Measurements from ENCODE around the gene LMLN.

DNA sequence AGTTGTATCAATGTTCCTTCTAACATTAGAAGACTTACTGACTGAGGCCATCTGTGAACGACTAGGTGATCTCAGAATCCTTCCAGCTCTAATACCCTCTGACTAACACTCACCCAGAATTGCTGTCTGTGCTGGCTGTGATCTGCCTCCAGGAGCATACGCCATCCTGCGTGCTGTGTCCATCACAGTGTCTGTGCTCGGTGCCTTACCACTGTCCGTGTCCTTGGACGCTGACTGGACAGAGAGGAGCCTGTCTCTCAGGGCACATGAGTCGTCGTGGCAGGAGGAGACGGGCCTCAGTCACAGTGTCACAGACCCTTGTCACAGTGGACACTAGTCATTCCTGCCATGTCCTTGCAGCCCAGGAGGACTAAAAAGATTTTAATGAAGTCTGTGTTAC lies 83.1 kb downstream of the LMLN start:
- TF ChIP-seq, protein P1, sequence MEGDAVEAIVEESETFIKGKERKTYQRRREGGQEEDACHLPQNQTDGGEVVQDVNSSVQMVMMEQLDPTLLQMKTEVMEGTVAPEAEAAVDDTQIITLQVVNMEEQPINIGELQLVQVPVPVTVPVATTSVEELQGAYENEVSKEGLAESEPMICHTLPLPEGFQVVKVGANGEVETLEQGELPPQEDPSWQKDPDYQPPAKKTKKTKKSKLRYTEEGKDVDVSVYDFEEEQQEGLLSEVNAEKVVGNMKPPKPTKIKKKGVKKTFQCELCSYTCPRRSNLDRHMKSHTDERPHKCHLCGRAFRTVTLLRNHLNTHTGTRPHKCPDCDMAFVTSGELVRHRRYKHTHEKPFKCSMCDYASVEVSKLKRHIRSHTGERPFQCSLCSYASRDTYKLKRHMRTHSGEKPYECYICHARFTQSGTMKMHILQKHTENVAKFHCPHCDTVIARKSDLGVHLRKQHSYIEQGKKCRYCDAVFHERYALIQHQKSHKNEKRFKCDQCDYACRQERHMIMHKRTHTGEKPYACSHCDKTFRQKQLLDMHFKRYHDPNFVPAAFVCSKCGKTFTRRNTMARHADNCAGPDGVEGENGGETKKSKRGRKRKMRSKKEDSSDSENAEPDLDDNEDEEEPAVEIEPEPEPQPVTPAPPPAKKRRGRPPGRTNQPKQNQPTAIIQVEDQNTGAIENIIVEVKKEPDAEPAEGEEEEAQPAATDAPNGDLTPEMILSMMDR (IDR thresholded peaks at IDR 0.05) = no peak
- no peak for TF ChIP-seq POLR2A (IDR thresholded peaks at IDR 0.05)
